Neural cell (in vitro differentiated cells): Measurements from ENCODE around the gene LRRC27.

Experiments used
- EP300 ChIP-seq: fragments of 450-650 bp; conservative IDR thresholded peaks from 2 replicates; pipeline ENCODE4 v1.6.1; 2014; ENCODE audit warnings: antibody characterized with exemption, mild to moderate bottlenecking, moderate library complexity; ENCODE audit not compliant: poor library complexity, severe bottlenecking
- EZH2 ChIP-seq: fragments of 200-600, 300-800 bp; shearing (Covaris generic), sonication (generic); IDR thresholded peaks from 2 replicates; pipeline ENCODE4 v1.6.1; 2014; ENCODE audit warnings: antibody characterized with exemption, low read length, borderline replicate concordance, mild to moderate bottlenecking; ENCODE audit not compliant: insufficient read depth, poor library complexity, severe bottlenecking
- MXI1 ChIP-seq: fragments of 450-650 bp; conservative IDR thresholded peaks from 2 replicates; pipeline ENCODE4 v1.6.1; 2014; ENCODE audit warnings: antibody characterized with exemption, mild to moderate bottlenecking; ENCODE audit not compliant: poor library complexity, severe bottlenecking
- POLR2AphosphoS5 ChIP-seq: IDR thresholded peaks from 2 replicates; pipeline ENCODE4 v1.6.1; 2012
- RAD21 ChIP-seq: fragments of 450-650 bp; conservative IDR thresholded peaks from 2 replicates; pipeline ENCODE4 v1.6.1; 2014; ENCODE audit warnings: antibody characterized with exemption, mild to moderate bottlenecking, moderate library complexity
- TAF1 ChIP-seq: IDR thresholded peaks from 2 replicates; pipeline ENCODE4 v1.6.1; 2012; ENCODE audit warnings: low read depth
- TF ChIP-seq, protein P1 (sequence below): fragments of 450-650 bp; IDR thresholded peaks from 2 replicates; pipeline ENCODE4 v1.5.1; 2014; ENCODE audit warnings: antibody characterized with exemption, mild to moderate bottlenecking, moderate library complexity; ENCODE audit not compliant: poor library complexity, severe bottlenecking

- TF ChIP-seq, protein P1, sequence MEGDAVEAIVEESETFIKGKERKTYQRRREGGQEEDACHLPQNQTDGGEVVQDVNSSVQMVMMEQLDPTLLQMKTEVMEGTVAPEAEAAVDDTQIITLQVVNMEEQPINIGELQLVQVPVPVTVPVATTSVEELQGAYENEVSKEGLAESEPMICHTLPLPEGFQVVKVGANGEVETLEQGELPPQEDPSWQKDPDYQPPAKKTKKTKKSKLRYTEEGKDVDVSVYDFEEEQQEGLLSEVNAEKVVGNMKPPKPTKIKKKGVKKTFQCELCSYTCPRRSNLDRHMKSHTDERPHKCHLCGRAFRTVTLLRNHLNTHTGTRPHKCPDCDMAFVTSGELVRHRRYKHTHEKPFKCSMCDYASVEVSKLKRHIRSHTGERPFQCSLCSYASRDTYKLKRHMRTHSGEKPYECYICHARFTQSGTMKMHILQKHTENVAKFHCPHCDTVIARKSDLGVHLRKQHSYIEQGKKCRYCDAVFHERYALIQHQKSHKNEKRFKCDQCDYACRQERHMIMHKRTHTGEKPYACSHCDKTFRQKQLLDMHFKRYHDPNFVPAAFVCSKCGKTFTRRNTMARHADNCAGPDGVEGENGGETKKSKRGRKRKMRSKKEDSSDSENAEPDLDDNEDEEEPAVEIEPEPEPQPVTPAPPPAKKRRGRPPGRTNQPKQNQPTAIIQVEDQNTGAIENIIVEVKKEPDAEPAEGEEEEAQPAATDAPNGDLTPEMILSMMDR: no peak
- TF ChIP-seq TAF1 (no peak), RAD21 (no peak), MXI1 (no peak), EP300 (no peak), POLR2AphosphoS5 (no peak), EZH2 (no peak)
These were observed 32.1 kb downstream of the LRRC27 start for GRCh38 chr10:132363921-132364593.
